Umbilical cord (tissue), 2 donors: Measurements from ENCODE around the gene TEPSIN. TPM values are rescaled to one million over a fixed set of nuclear protein-coding genes. Genes with fewer than 3 reads are reported as not detected.

Source experiments
- DNase-seq: peaks from one replicate; pipeline ENCODE4 v3.0.0-alpha.2; 2015; ENCODE audit warnings: low spot score
- total RNA-seq: library from RNA; depleted of rRNA; stranded (reverse); fragments of >200 nt; gene quantifications from one replicate; pipeline ENCODE4 v1.2.3, GENCODE V29; 2014; ENCODE audit warnings: low replicate concordance; ENCODE audit not compliant: insufficient read depth

Gene TEPSIN
- total RNA-seq, 1 donor from 2014 or later = 9.4 TPM

GRCh38 chr17:81186203-81186602, 52.7 kb downstream of the TEPSIN start:
- no peak for DNase-seq

GRCh38 chr17:81184555-81184954, 54.3 kb downstream of the TEPSIN start:
- no peak for DNase-seq

GRCh38 chr17:81183807-81184206, 55.0 kb downstream of the TEPSIN start:
- no peak for DNase-seq

- no peak for DNase-seq
Observed at GRCh38 chr17:81183316-81183715, 55.5 kb downstream of the TEPSIN start.

- no peak for DNase-seq
Observed at GRCh38 chr17:81182596-81182995, 56.3 kb downstream of the TEPSIN start.

- DNase-seq = no peak
Observed at GRCh38 chr17:81181811-81182185, 57.1 kb downstream of the TEPSIN start.

GRCh38 chr17:81180836-81181810, 57.7 kb downstream of the TEPSIN start:
- no peak for DNase-seq

- peak; percentile 28 for DNase-seq
Observed at GRCh38 chr17:81179861-81180260, 59.0 kb downstream of the TEPSIN start.

- DNase-seq = no peak
Observed at GRCh38 chr17:81179220-81179619, 59.6 kb downstream of the TEPSIN start.

Other genes starting within 250 kb of the TEPSIN start
- 14.9 TPM for gene CHMP6, start 247.2 kb downstream of the TEPSIN start, total RNA-seq
- gene BAIAP2, start 203.9 kb downstream of the TEPSIN start, total RNA-seq = 8.4 TPM
- not detected for gene PVALEF, start 73.5 kb downstream of the TEPSIN start, total RNA-seq
- gene AATK, start 72.8 kb downstream of the TEPSIN start, total RNA-seq = 1.4 TPM
- gene CEP131, start 16.1 kb downstream of the TEPSIN start, total RNA-seq = 4.6 TPM
- gene NDUFAF8, start 263 bp upstream of the TEPSIN start, total RNA-seq = 77.0 TPM
- gene SLC38A10, start 56.3 kb upstream of the TEPSIN start, total RNA-seq = 48.6 TPM
- 3.6 TPM for gene BAHCC1, start 156.4 kb upstream of the TEPSIN start, total RNA-seq